C4-2B (cell line): ENCODE results near the gene RPS24.

ENCODE experiments used
- CTCF ChIP-seq: fragments of 450-650 bp; conservative IDR thresholded peaks from 2 replicates; pipeline ENCODE4 v1.5.1; 2017; ENCODE audit warnings: mild to moderate bottlenecking
- ZFX ChIP-seq: fragments of 450-650 bp; IDR thresholded peaks from 2 replicates; pipeline ENCODE4 v1.6.1; 2017

- TF ChIP-seq CTCF: no peak
- no peak for TF ChIP-seq ZFX
These were observed 11.0 kb downstream of the RPS24 start for GRCh38 chr10:78044699-78045098.
